Stimulated activated CD8-positive, alpha-beta memory T cell treated with anti-CD3 and anti-CD28 coated beads, Interleukin-4, amount 100 ng/mL, for 48 hours (primary cell): ENCODE data around the gene DPP10.

Source experiments
- DNase-seq: peaks from one replicate; pipeline ENCODE4 v3.0.0-alpha.2; 2020

DPP10 gene

DNA sequence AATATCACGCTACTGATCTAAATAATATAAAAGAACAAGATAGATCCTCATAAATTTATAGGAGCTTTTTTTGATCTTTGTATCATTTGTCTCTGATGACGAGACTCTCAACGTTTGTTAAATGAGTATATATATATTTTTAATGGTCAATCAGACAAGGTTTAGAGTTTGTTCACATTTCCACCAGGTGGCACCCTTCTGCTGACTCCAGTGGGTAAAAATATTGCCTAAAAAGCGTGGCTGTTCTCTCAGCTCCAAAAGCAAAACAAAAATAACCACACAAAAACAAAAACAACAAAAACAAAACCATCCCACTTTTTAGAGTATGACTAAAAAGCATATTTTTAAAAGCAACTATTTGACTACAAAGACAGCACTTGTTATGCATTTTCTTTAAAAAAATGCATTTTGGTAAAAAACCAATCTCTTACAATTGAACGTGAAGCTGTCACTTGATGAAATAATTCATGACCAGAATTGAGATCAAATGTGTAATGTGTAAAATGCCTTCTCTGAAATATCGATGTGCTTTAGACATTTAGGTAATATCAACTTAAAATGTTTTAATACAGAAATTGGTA lies 723.2 kb downstream of the DPP10 start:
- DNase-seq, result no peak

DNA sequence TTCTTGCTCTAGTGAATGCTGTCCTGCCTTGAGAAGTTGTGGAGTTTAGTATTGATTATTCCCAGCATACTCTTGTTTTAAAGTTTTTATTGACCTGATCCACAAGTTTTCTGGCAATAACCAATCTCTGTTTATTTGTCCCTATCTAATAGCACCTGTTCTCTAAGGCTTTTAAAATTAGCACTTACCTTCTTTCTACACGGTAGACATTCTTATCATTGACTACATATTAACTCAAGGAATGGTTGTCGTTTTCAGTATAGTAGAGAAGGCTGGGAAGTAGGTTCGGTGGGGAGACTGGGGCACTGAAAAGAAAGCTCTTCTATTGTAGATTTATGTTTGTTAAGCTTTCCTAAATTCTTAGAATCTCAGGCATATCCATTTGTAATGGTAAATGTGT lies 726.0 kb downstream of the DPP10 start:
- no peak for DNase-seq

DNA sequence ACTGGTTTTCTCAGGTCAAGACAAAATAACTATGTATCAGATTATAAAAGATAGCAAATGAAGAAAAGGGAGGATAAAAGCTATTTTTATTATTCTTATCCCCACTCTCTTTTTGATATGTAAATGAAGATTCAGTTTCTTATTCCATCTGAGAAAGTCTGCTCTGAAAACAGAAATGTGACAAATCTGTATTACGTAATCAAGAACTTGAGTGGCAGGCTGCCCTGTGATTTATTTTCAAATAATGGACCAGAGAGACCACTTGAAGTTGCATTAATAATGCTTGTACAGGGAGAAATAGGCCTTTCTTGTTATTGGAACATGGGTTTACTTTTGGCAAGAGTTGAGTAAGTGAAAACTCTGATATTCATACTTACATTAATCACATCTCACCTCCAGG lies 727.4 kb downstream of the DPP10 start:
- DNase-seq, result no peak

DNA sequence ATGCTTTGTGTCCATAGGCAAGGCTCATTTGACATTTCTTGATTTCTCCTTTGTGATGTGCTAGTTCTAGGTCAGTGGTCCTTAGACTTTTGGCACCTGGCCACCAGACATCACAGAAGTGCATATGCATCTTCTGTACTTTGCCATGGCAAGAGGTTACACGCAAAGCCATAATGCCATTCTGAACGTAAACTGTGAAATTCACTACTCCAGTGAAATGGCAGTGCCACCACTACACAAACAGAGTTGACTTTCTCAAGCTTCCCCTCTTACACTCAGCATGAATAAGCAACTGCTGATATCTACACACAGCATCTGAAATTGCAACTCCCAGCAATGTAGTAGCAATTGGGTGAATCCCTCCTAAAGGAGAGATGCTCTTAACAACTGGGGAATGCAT lies 729.3 kb downstream of the DPP10 start:
- DNase-seq, result no peak

DNA sequence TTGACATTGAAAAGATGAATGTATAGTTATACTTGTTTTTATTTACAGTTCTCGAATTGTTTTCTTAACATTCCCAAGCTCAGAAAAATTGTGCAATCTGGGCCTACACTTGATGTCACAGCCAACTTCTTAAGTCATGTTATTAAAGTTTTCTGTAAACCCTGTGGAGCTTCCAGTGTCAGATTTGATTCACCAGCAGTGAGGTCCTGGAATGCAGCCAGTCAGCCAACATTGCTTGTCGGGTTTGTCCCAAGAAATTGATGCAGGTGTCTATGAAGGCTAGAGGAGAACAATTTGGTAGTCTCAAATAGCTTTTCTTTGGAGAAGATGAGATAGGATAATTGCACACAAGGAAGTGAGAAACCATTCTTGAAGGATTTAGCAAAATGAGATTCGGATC lies 732.2 kb downstream of the DPP10 start:
- no peak for DNase-seq

DNA sequence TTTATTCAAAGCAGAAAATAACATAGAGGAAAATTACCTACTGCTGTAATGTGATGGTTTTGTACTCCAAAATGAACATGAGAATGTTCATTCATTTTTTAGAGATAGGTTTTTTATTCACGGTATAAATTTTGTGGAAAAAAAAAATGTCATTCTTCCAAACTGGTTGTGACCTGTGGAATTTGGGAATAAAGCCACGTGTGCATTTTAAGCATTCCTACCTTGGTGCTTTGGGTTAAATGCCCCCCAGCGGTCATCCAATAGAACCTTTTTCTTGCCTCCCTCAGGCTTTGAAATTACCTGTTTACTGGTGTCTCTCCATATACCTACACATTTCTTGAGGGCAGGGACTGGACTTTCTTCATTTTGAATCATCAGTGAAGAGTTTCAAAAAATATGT lies 740.7 kb downstream of the DPP10 start:
- no peak for DNase-seq

DNA sequence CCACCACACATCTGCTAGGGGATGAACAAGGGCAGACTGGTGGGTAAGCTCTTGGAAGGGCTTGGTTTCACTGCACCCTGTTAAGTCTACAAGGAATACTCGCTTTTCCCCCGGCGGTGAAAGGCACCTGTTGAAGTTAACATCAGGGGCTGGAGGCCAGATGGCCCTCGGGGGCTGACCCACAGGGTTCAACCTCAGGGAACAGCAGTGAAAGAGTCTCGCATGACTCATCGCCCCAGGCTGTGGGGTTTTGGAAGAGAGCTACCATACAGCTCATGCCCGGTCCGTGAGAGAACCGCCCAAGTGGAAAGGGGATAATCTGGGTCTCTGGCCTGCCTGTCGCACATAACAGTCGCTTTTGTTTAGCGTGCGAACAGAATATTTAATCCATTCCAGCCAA lies 748.0 kb downstream of the DPP10 start:
- no peak for DNase-seq

DNA sequence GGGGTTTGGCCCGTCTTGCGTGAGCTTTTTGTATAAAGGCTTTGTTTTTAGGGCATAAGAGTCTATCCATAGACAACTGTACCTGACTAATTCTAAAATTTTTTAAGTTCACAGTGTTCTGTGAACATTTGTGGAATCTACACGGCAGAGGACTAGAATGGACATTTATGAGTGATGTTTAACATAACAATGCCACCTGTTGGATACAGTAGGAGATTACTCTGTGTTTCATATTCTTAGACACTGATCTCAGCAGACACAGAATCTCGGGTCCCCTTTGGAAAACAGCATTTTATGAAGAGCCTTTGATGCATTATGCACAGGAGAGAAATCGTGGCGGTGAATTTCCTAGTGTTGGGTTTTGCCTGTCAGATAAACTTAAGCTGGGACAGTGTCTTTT lies 752.2 kb downstream of the DPP10 start:
- DNase-seq, result no peak

DNA sequence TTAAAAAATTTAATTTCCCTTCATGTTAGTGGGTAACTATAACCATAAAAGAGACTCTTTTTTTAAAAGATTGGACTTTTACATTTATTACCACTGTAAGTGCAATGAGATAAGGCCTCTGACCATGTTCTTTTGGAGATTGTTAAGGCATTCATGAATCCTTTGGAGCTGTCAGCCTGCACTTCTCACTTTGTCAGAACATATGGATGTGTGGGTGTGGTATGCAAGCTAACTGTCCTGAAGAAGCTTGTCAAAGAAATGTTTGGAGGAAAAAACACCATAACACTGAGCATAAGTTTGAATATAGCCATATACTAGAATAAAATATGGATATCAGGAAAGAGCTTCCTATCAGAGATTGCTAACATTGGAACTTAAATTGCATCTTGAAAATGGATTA lies 754.1 kb downstream of the DPP10 start:
- DNase-seq, result no peak

DNA sequence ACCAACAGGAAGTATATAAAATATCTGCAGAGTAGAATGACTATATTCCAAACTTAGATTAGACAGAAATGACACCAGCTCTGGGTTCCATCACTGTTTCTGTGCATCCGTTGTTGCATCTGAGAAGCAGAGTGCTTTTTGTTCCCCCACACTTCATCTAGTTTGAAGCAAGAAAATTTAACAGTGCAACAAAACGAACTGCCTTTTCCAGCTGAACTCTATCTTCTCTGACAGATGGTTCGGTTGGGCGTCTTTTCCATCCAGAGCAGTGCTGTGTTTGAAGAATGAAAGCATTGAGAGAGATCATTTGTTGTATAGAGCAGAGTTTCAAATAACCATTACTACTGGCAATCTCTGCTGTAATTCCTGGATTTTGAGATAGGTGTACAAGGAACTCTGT lies 757.5 kb downstream of the DPP10 start:
- DNase-seq, result no peak

DNA sequence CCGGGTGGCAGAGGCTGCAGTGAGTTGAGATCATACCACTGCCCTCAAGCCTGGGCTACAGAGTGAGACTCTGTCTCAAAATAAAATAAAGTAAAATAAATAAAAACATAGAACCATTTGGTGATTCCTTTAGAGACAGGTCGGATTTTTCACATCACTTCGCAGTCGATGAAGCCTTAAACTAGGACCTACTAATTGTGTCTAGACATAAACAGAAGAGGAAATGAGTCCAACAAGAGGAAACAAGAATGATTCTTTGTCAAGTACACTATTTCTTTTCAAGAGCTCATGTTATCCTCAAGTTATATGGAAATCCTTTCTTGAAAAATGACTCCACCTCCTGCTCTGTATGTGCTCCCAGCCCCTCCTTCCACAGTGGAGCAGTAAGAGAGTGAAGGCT lies 758.9 kb downstream of the DPP10 start:
- no peak for DNase-seq

DNA sequence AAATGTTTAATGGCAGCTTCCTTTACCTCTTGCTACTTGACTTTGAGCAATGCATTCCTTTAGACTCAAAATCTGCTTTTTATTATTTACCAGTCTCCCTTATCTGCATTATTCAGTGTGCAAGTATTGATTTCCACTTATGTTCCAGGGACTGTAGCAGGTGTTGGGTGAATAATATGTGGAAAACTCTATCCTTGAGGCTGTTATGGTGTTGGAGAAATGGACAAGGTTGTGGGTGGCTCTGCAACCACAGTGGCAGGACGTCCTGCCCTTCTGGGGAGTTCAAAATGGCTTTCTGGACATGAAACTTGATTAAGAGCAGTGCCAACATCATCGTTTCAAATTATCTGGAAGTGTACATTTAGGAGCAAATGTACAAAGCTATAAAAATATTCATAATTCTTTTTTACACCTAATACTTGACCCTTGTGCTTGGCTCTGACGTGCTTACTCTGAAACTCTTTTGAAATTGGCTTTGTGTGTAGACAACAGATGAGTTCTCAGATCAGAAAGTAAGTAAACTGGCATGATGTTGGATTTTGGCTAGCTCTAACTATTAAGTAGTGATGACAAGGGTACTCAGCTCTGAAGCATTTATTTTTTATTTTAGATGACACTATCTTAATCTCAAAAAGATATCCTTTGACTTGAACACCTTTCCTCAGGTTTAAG lies 766.2 kb downstream of the DPP10 start:
- no peak for DNase-seq

DNA sequence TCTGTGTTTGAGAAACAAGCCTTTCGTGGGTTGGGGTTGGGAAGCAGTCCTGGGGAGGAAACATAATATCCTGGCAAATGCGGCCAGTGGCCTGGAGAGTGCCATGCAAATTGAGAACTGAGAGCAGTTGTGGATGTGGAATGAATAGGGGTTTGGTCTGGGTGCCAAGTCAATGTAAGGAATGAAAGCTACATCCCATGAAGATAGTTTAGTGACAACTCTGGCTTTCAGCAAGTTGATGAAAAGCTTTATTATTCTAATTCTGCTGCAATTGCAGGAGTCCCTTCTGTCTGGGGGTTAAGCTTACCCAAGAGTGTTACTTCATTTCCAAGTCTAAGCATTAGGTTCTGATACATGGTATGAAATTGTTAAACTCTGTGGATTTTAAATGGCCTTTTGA lies 771.6 kb downstream of the DPP10 start:
- no peak for DNase-seq

DNA sequence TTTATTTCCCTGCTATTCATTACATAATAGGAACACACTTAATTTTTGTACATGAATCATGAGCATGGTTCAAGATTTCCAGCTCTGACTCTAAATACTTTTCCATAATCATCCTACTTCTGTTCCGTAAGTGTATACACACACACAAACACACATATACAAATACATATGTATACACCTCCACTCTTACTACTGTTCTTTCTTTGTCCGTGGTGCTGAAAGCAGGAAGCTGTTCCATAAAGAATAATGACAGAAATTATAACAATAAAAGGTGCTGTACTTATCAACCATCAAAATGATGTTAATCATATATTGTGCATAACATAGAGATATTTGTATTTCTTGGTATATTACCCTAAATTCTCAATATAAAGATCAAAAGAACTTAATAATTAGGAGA lies 776.9 kb downstream of the DPP10 start:
- no peak for DNase-seq

DNA sequence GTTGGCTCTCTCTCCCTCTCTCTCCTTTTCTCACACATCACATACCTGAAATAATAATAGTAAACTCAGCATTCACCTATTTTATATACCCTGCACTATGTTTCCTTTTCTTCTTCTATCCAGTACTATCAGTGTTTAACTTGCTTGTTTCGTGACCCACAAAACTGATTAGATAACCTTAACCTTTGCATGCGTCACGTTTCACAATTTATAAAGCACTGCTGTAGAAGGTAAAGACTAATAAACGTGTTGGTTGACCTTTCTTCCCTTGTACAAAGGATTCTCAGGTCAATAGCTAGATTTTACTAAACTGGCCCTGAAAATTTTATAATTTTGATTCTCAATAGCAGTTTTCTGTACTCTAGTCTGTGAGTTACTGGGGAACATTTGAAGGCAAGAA lies 791.7 kb downstream of the DPP10 start:
- no peak for DNase-seq

DNA sequence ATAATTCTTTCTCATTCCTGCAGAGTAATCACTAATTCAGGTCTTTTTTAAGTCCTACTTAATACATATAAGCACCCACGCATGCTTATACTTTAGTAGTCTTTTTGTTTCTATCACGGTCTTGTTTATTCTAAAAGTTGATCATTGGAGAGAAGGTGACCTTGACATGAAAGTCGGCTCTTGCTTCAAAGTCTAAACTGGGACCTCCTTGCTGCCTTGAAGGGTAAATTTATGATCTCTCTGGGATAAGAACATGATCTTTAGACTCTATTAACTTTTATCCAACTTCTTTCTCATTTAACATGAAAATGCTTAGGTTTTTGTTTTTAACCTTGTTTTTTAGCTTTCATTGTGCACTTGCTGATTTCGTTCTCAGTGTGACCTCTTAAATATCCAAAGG lies 792.3 kb downstream of the DPP10 start:
- no peak for DNase-seq

DNA sequence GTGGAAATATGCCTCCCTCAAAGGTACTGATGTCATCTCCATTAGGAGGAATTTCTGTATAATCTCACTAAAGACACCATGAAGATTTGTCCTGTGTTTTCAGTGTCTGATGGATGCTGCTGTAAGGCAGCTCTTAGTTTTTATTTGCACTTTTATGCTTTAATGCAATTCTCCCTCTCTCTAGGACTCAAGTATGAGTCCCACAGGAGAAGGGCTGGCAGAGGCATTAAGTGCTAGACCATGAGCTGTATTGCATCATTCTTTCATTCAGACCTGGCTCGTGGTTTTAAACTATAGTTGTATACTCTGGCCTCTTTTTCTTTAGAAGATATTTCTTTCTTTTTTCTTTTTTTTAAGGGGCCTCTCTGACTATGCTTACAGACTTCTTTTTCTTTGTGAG lies 805.6 kb downstream of the DPP10 start:
- DNase-seq, result no peak

DNA sequence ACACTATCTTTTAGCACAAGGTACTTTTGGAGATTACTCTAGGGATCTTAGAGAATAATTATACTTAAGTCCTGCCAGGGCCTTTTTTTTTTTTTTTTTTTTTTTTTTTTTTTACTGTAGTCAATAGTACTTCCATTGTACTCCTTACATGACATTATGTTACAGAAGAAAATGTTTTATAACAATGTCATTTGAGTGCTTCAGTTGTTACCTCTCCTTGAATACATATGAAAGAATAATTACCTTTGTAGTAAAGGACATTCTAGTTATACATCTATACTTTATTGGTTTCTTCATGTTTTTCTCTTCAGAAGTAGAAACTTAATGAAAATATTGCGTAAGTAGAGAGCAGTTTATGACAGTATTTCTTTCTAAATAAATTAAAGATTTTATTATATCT lies 834.9 kb downstream of the DPP10 start:
- DNase-seq, result no peak

DNA sequence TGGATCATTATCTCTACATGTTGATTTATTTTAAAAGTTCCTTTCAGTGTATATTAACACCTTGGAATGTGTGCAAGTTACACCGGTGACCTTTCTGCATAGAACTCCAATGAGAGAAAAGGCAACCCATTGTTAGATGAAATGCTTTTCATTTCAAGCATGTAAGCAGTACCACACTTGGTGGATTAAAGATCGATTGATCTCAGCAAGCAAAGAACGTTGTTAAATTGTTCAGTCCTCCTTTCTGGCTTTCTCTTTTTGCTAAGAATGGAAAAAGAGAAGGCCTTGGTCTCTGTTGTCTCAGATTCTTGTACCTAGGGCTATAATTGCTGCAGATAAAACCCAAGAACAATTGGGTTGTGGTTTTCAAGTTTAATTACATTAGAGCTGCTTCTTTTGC lies 843.0 kb downstream of the DPP10 start:
- no peak for DNase-seq

DNA sequence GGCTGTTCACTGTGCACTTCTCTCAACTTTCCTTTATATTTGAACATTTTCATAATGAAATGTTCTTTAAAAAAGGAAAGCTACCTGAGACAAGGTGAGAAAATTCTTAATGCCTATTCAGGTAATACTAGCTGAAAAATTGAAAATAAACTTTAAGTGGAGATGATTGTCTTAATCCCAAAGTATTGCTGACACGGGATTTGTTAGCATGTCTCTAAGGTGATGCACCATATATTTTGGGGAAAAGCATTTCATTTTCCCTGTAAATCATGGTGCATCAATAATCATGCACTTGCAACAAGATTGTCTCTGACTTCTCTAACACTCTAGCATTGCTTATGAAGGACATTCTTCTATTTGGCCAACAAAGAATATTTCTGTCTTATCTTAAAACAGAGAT lies 848.0 kb downstream of the DPP10 start:
- no peak for DNase-seq

DNA sequence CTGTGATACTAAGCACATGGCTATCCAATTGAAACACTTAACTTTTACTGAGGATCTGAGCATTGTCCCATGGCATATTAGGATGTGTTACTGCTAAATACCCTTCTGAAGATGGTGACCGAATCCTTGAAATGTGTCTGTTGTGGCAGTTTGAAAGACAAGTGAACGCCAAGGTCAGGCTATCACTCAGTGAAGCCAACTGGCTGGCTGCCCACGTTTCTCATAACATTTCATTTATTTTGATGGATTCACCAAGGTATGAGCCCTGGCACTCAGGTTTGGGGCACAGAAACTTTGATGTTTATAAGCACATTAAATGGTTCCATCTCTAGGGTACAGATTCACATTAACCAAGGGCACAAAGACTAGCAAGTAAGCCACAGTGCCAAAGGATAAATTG lies 850.3 kb downstream of the DPP10 start:
- DNase-seq, result no peak

DNA sequence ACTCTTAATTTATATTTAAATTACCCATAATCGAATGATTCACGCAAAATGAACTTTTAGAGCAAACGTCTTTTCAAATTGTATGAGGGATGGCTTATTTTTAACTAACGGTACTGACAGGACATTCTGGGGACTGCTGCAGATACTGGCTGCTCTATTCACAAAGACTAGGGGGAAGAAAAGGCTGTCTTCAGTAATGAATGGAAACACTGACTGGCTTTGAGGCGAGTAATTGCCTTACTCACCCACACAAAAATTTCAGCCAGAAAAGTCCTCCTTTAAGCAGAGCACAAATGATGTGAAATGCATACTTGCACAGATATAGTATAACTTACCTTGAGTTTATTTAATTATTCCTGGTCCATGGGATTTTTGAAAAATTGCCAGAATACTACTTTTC lies 852.6 kb downstream of the DPP10 start:
- DNase-seq, result no peak

DNA sequence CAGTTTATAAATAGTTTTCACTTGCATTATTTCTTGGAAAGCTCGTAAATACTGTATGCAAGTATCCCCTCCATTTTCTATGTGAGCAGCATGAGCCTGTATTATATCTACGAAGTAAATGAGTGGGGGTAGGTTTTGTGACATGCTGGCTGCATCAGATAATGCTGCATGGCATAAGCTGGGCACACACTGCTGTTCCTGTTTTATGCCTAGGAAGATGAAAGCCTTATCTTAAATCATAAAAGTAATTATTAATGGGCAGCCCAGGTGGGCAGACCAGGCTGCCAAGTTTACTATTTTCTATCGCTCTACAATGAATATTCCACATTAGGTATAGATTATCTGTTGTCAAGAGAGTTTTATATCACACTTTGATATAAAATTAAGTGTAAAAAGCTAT lies 854.6 kb downstream of the DPP10 start:
- no peak for DNase-seq

DNA sequence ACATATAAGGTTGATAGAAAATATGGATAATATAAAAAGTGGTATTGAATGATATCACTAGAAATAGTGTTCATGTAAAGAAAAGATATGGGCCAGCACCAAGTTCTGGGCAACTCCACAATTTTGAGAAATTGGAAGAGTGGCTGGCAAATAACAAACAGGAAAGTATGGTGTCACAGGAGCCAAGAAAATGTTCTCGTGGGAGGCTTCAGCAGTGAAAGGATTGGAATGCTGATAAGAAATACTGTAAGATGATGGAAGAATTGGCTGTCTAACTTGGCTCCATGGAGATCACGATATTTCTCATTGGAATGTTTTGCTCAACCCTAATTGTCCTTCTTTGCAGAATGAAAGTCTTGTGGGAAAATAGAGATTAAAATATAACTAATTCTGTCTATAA lies 856.8 kb downstream of the DPP10 start:
- DNase-seq, result no peak

DNA sequence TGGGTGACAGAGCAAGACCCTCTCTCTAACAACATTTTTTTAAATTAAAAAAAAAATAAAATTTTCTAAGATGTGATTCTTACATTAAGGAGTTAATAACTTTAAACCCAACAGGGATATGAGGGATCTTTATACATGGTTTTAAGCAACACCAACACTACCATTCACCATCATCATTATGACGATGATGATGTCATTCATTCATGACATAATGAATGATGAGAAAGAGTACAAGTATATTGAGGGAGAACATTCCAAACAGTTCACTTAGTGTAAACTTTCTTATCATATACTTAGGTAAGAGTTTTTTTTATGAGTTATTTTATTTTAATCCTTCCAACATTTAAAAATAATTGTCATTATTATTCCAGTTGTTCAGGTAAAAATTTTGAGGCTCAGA lies 863.3 kb downstream of the DPP10 start:
- no peak for DNase-seq

DNA sequence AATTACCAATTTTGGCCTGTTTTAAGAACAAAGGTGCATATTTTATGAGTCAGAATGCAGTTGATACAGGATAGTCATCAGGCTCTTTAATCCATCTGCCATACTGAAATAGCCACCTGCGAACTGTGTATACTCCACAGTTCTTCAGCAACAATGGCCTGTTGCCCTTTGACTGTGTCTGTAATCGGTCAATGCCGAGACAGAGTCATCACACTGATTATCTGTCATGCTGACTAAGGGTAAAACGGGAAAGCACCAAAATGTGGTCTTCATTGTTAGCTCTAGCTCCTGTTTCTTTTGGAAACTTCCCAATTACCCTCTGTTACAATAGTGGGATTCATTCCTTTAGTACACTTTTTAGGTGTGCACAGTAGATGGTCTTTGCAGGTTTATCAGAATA lies 871.7 kb downstream of the DPP10 start:
- DNase-seq, result no peak
